HCT116 (cell line): Measurements from ENCODE around the gene CENPF. TPM values are rescaled to one million over a fixed set of nuclear protein-coding genes. Genes with fewer than 3 reads are reported as not detected.

Source experiments
- ATAC-seq: fragments of 200-7000 bp; cut with Tn5 transposase; 2 replicates; pipeline ENCODE4 v1.9.1; 2020; ENCODE audit warnings: mild to moderate bottlenecking, moderate library complexity
- BruUV-seq: library from RNA; stranded (reverse); fragments of 400-500 nt; replicated peaks from 2 replicates; lab custom pipeline; 2021; lab: Mats Ljungman, UMichigan
- CTCF ChIA-PET: fragments of 300-600 bp; sonication (Branson Sonifier 250); formaldehyde crosslinking; loops from one replicate; lab custom pipeline; 2021; ENCODE audit warnings: antibody characterized with exemption; lab: Charles Lee
- POLR2A ChIA-PET: fragments of 300-600, 350-600 bp; sonication (Branson Sonifier 250); formaldehyde crosslinking; loops from one replicate; lab custom pipeline; 2021; ENCODE audit warnings: antibody characterized with exemption; lab: Charles Lee
- RAD21 ChIA-PET, 2 experiments: fragments of 300-600 bp; sonication (Branson Sonifier 250); formaldehyde crosslinking; loops; one replicate each; lab custom pipeline; 2023; ENCODE audit warnings: low total read pairs in 2 of 2; ENCODE audit not compliant: uncharacterized antibody in 2 of 2, unreplicated experiment in 2 of 2, low non-redundant PET in 1 of 2; lab: Charles Lee
- DNase-seq: peaks from one replicate; pipeline ENCODE4 v3.0.0-alpha.2; 2010; ENCODE audit warnings: low read depth, low spot score
- H2AFZ ChIP-seq: fragments of 200-600 bp; shearing (Covaris generic), sonication (generic); 2 replicates; pipeline ENCODE4 v1.6.1; 2017; ENCODE audit warnings: low read depth, mixed run types, mixed read lengths, antibody characterized with exemption, low read length; ENCODE audit not compliant: poor library complexity, severe bottlenecking
- H3K27ac ChIP-seq: 2 replicates; pipeline ENCODE4 v1.5.1; 2012; ENCODE audit warnings: low read depth, low read length
- H3K27me3 ChIP-seq: fragments of 200-600 bp; sonication (generic); 2 replicates; pipeline ENCODE4 v1.6.1; 2016; ENCODE audit warnings: mixed run types, low read length, mixed read lengths; ENCODE audit not compliant: insufficient read depth
- H3K36me3 ChIP-seq, 2 experiments: fragments of 200-500 bp in 1 of 2; fragments of 200-600 bp in 1 of 2; sonication (Bioruptor generic) in 1 of 2; sonication (generic) in 1 of 2; 2 replicates each; pipeline versions ENCODE4 v1.5.1 to v1.6.1; 2014 to 2016; ENCODE audit warnings: low read length in 2 of 2, inconsistent platforms in 1 of 2, mixed read lengths in 1 of 2, mixed run types in 1 of 2; ENCODE audit not compliant: insufficient read depth in 2 of 2, control insufficient read depth in 1 of 2
- H3K4me1 ChIP-seq, 2 experiments: fragments of 200-600 bp in 1 of 2; sonication (generic) in 1 of 2; 2 replicates each; pipeline versions ENCODE4 v1.5.1 to v1.6.1; 2012 to 2017; ENCODE audit warnings: low read length in 2 of 2, inconsistent platforms in 1 of 2, mild to moderate bottlenecking in 1 of 2, mixed read lengths in 1 of 2, mixed run types in 1 of 2, moderate library complexity in 1 of 2; ENCODE audit not compliant: insufficient read depth in 2 of 2, control insufficient read depth in 1 of 2
- H3K4me2 ChIP-seq: fragments of 200-600 bp; sonication (generic); 2 replicates; pipeline ENCODE4 v1.6.1; 2017; ENCODE audit warnings: mixed run types, low read length, mixed read lengths
- H3K4me3 ChIP-seq, 2 experiments: fragments of 200-600 bp in 1 of 2; sonication (generic) in 1 of 2; replicated peaks in 1 of 2; 2 replicates each; pipeline ENCODE4 v1.5.1; 2011 to 2016; ENCODE audit warnings: low read length in 2 of 2, control low read depth in 1 of 2, low read depth in 1 of 2, mild to moderate bottlenecking in 1 of 2, mixed read lengths in 1 of 2, mixed run types in 1 of 2
- H3K79me2 ChIP-seq: fragments of 200-600 bp; sonication (generic); 2 replicates; pipeline ENCODE4 v1.6.1; 2017; ENCODE audit warnings: mild to moderate bottlenecking, mixed run types, low read length, moderate library complexity, mixed read lengths; ENCODE audit not compliant: insufficient read depth
- H3K9ac ChIP-seq: fragments of 200-600 bp; sonication (generic); 2 replicates; pipeline ENCODE4 v1.6.1; 2016; ENCODE audit warnings: low read length, mixed read lengths
- H3K9me2 ChIP-seq: fragments of 200-600 bp; sonication (generic), shearing (Covaris generic); 2 replicates; pipeline ENCODE4 v1.6.1; 2017; ENCODE audit warnings: mixed run types, mild to moderate bottlenecking, moderate library complexity; ENCODE audit not compliant: insufficient read depth
- H3K9me3 ChIP-seq, 2 experiments: fragments of 200-500 bp in 1 of 2; fragments of 200-600 bp in 1 of 2; sonication (Bioruptor generic) in 1 of 2; sonication (generic) in 1 of 2; 2 replicates each; pipeline ENCODE4 v1.6.1; 2014 to 2017; ENCODE audit warnings: low read length in 2 of 2, mixed read lengths in 2 of 2, inconsistent platforms in 1 of 2, low read depth in 1 of 2, mild to moderate bottlenecking in 1 of 2, mixed run types in 1 of 2, moderate library complexity in 1 of 2; ENCODE audit not compliant: control insufficient read depth in 1 of 2, insufficient read depth in 1 of 2
- H4K20me1 ChIP-seq: fragments of 200-600 bp; sonication (generic), shearing (Covaris generic); 2 replicates; pipeline ENCODE4 v1.6.1; 2017; ENCODE audit warnings: mixed run types, mild to moderate bottlenecking, moderate library complexity; ENCODE audit not compliant: insufficient read depth
- CBX3 ChIP-seq: IDR thresholded peaks from 2 replicates; pipeline ENCODE4 v1.6.1; 2012; ENCODE audit warnings: low read depth
- CEBPB ChIP-seq: IDR thresholded peaks from 2 replicates; pipeline ENCODE4 v1.6.1; 2012; ENCODE audit warnings: low read depth
- EGR1 ChIP-seq: IDR thresholded peaks from 2 replicates; pipeline ENCODE4 v1.6.1; 2012; ENCODE audit warnings: low read depth
- ELF1 ChIP-seq: IDR thresholded peaks from 2 replicates; pipeline ENCODE4 v1.6.1; 2012; ENCODE audit warnings: low read depth, borderline replicate concordance
- EZH2 ChIP-seq: fragments of 200-600 bp; sonication (generic); IDR thresholded peaks from 2 replicates; pipeline ENCODE4 v1.6.1; 2017; ENCODE audit warnings: antibody characterized with exemption, mixed run types
- EZH2phosphoT487 ChIP-seq: fragments of 200-600 bp; IDR thresholded peaks from 2 replicates; pipeline ENCODE4 v1.6.1; 2018; ENCODE audit warnings: antibody characterized with exemption, borderline replicate concordance
- FOSL1 ChIP-seq: IDR thresholded peaks from 2 replicates; pipeline ENCODE4 v1.6.1; 2012; ENCODE audit warnings: low read depth
- JUND ChIP-seq: IDR thresholded peaks from 2 replicates; pipeline ENCODE4 v1.6.1; 2012
- POLR2A ChIP-seq: IDR thresholded peaks from 2 replicates; pipeline ENCODE4 v1.7.0; 2011; ENCODE audit warnings: borderline replicate concordance; ENCODE audit not compliant: insufficient read depth, insufficient read length; ENCODE audit errors: extremely low read depth
- POLR2AphosphoS5 ChIP-seq: IDR thresholded peaks from 2 replicates; pipeline ENCODE4 v1.6.1; 2011; ENCODE audit warnings: mild to moderate bottlenecking, low read depth, low read length, moderate library complexity
- SIN3A ChIP-seq: IDR thresholded peaks from 2 replicates; pipeline ENCODE4 v1.6.1; 2012; ENCODE audit warnings: low read depth
- SP1 ChIP-seq: IDR thresholded peaks from 2 replicates; pipeline ENCODE4 v1.6.1; 2012; ENCODE audit warnings: low read depth
- TCF7L2 ChIP-seq: IDR thresholded peaks from 2 replicates; pipeline ENCODE4 v1.7.0; 2011; ENCODE audit warnings: borderline replicate concordance, inconsistent platforms; ENCODE audit not compliant: insufficient read depth, insufficient read length; ENCODE audit errors: extremely low read depth
- YY1 ChIP-seq: IDR thresholded peaks from 2 replicates; pipeline ENCODE4 v1.6.1; 2011; ENCODE audit warnings: low read length, low read depth, moderate library complexity, mild to moderate bottlenecking; ENCODE audit not compliant: insufficient replicate concordance; ENCODE audit errors: extremely low read depth
- ZFX ChIP-seq: fragments of 450-650 bp; IDR thresholded peaks from 2 replicates; pipeline ENCODE4 v1.6.1; 2017
- ZNF274 ChIP-seq: fragments of 200-500 bp; sonication (Bioruptor generic); IDR thresholded peaks from 2 replicates; pipeline ENCODE4 v1.6.1; 2014; ENCODE audit warnings: mild to moderate bottlenecking, low read depth, low read length, inconsistent platforms
- intact Hi-C: fragments of 100-400 bp; cut with micrococcal nuclease; formaldehyde crosslinking; loops from 2 replicates; pipeline ENCODE4 v1.10.0; 2022
- total RNA-seq: library from RNA; stranded (reverse); gene quantifications from one replicate; pipeline ENCODE4 v1.2.1, GENCODE V29; 2021; ENCODE audit not compliant: unreplicated experiment
- TF ChIP-seq, protein P1 (sequence below), 3 experiments: fragments of 200-600 bp in 1 of 3; sonication (generic) in 1 of 3; IDR thresholded peaks in 2 of 3; conservative IDR thresholded peaks in 1 of 3; 2 replicates each; pipeline ENCODE4 v1.5.1; 2012 to 2017; ENCODE audit warnings: low read depth in 2 of 3, low read length in 2 of 3, antibody characterized with exemption in 1 of 3, borderline replicate concordance in 1 of 3, control low read depth in 1 of 3, mild to moderate bottlenecking in 1 of 3, mixed read lengths in 1 of 3, mixed run types in 1 of 3, moderate library complexity in 1 of 3; ENCODE audit not compliant: insufficient read depth in 1 of 3

Gene CENPF
- total RNA-seq, 1 experiment from 2014 or later = 120 TPM

- no TSS peak for BruUV-seq
- Histone ChIP-seq H3K79me2 (peaks cover 4% of the 10 kb centered on the region; the same call in 1 of the 2 replicates), H3K4me1 (no peaks in the 10 kb centered on the region), H3K4me2 (no peak overlapping the region), H2AFZ (no peak overlapping the region), H3K9me2 (no peaks in the 10 kb centered on the region)
- ChIA-PET RAD21 (no interaction called here), POLR2A (no interaction called here)
- ATAC-seq = no peak
- no peak for TF ChIP-seq TCF7L2
- no peak for TF ChIP-seq FOSL1
- TF ChIP-seq CEBPB = no peak
- no peak for TF ChIP-seq CBX3
- no peak for TF ChIP-seq POLR2AphosphoS5
- no peak for TF ChIP-seq YY1
- TF ChIP-seq, protein P1, sequence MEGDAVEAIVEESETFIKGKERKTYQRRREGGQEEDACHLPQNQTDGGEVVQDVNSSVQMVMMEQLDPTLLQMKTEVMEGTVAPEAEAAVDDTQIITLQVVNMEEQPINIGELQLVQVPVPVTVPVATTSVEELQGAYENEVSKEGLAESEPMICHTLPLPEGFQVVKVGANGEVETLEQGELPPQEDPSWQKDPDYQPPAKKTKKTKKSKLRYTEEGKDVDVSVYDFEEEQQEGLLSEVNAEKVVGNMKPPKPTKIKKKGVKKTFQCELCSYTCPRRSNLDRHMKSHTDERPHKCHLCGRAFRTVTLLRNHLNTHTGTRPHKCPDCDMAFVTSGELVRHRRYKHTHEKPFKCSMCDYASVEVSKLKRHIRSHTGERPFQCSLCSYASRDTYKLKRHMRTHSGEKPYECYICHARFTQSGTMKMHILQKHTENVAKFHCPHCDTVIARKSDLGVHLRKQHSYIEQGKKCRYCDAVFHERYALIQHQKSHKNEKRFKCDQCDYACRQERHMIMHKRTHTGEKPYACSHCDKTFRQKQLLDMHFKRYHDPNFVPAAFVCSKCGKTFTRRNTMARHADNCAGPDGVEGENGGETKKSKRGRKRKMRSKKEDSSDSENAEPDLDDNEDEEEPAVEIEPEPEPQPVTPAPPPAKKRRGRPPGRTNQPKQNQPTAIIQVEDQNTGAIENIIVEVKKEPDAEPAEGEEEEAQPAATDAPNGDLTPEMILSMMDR (IDR thresholded peaks at IDR 0.05 in 2 of 3, conservative IDR thresholded peaks at IDR 0.05 in 1 of 3; ENCODE audit: borderline replicate concordance in 1 of 3, insufficient read depth in 1 of 3, low read depth in 2 of 3, low read length in 2 of 3) = no peak
- TF ChIP-seq, all 23 proteins: peak for 0
- H3K9ac ChIP-seq = no peak overlapping the region
- H3K27ac ChIP-seq = no peak overlapping the region
- no peak overlapping the region for H3K4me3 ChIP-seq
- H3K36me3 ChIP-seq = peaks cover 33 to 39% of the 10 kb centered on the region in 2 experiments
- no peaks in the 10 kb centered on the region for H3K27me3 ChIP-seq
- CTCF ChIA-PET = no interaction called here
- no peaks in the 10 kb centered on the region for H3K9me3 ChIP-seq
- no peaks in the 10 kb centered on the region for H4K20me1 ChIP-seq
- no peak for DNase-seq
- intact Hi-C loops = no loop called here
These were observed 63.7 kb downstream of the CENPF start for GRCh38 chr1:214666674-214667073.

- Histone ChIP-seq H3K4me3 (no peak overlapping the region), H3K4me1 (no peaks in the 10 kb centered on the region), H3K36me3 (peaks cover 14 to 19% of the 10 kb centered on the region in 2 experiments; a peak in 2 of 4 replicates), H3K27me3 (no peaks in the 10 kb centered on the region), H4K20me1 (no peaks in the 10 kb centered on the region), H3K27ac (no peak overlapping the region), H3K9ac (no peak overlapping the region), H2AFZ (no peak overlapping the region), H3K4me2 (no peak overlapping the region), H3K79me2 (no peaks in the 10 kb centered on the region; the same call in 1 of the 2 replicates), H3K9me2 (no peaks in the 10 kb centered on the region), H3K9me3 (no peaks in the 10 kb centered on the region)
- intact Hi-C loops = no loop called here
- no TSS peak for BruUV-seq
- no peak for ATAC-seq
- ChIA-PET POLR2A (no interaction called here), CTCF (no interaction called here), RAD21 (no interaction called here)
- DNase-seq = no peak
- TF ChIP-seq FOSL1 = no peak
- TF ChIP-seq JUND = no peak
- no peak for TF ChIP-seq SP1
- TF ChIP-seq ZNF274 = no peak
- no peak for TF ChIP-seq CBX3
- no peak for TF ChIP-seq SIN3A
- no peak for TF ChIP-seq ELF1
- TF ChIP-seq EZH2phosphoT487 = no peak
- no peak for TF ChIP-seq POLR2A
- TF ChIP-seq EGR1 = no peak
- TF ChIP-seq, protein P1 (IDR thresholded peaks at IDR 0.05 in 2 of 3, conservative IDR thresholded peaks at IDR 0.05 in 1 of 3; ENCODE audit: borderline replicate concordance in 1 of 3, insufficient read depth in 1 of 3, low read depth in 2 of 3, low read length in 2 of 3) = no peak
- no peak for TF ChIP-seq ZFX
- no peak for TF ChIP-seq EZH2
These were observed 67.1 kb downstream of the CENPF start for GRCh38 chr1:214670098-214670497.
